Kidney tubule cell (primary cell): ENCODE data around the gene CCNL2.
"Not testable (repeated sequence)": the region's sequence is repeated elsewhere in the genome, so short reads cannot be mapped to it uniquely, and the experiment has no call there.

ENCODE experiments used
- DNase-seq: peaks from one replicate; pipeline ENCODE4 v3.0.0-alpha.2; 2018; ENCODE audit warnings: low spot score

Gene CCNL2

GRCh38 chr1:1399187-1399871 lies at the start of gene CCNL2:
TSS of gene CCNL2 (minus strand) at chr1:1399335. CDS start at chr1:1399306, 29 bp downstream.
- peak; percentile 99 for DNase-seq

DNA sequence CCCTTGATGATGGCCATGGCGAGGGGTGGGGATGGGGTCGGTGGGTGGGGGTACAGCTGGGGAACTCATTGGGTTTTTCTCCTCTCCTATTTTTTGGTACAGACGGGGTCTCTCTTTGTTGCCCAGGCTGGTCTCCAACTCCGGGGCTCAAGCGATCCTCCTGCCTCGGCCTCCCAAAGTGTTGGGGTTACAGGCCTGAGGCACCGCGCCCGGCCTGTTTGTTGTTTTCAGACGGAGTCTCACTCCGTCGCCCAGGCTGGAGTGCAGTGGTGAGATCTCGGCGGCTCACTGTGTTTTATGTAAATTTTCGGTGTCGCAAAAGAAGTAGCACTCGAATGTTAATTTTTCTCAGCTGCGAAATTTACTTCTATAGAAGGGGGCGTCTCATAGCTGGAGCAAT lies 47.5 kb upstream of the CCNL2 start:
- DNase-seq, result not testable (repeated sequence)

- DNase-seq, result no peak
Measured at GRCh38 chr1:1442069-1442770, 43.1 kb upstream of the CCNL2 start.

DNA sequence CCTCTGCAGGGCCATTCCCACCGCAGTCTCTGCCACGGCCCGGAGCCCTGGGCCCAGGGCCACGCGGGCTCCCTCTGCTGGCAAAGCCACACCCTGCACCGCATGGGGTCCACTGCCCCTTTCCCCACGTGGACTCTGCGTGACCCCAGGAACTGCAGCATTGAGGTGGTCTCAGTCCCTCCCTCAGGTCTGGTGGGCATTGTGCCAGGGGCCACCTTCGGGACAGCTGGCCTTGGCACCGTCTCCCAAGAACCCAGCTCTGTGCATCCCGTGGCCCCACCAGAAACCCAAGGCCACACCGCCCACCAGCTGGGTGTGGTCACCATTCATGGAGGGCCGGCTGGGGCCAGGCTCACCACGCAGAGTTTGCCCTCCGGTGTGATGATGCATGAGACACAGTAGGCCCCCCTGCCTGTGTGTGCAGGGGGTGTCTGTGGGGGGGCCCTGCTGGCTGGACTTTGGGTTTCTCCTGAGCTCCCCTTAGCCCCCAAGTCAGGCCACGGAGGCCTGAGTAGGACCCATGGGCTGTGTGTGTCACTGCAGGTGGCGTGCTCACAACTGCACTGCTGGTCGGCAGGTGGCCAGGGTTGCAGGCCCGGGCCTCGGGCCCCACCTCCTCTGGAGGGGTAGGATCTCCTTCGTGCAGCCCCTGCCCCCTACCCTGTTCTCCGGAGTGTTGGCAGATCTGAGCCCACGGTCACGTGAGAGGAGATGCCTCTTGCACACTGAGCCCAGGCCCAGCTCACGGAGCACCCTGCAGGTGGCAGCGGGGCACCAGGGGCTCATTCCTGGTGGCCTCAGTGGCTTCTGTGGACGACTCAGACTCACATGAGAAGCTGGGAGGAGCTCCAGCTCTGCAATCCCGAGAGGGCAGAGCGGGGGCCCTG lies 42.1 kb upstream of the CCNL2 start:
- peak; percentile 50 for DNase-seq

- DNase-seq, result no peak
Measured at GRCh38 chr1:1440262-1441001, 41.3 kb upstream of the CCNL2 start.

GRCh38 chr1:1439546-1440261 lies 40.6 kb upstream of the CCNL2 start:
- DNase-seq, result no peak

DNA sequence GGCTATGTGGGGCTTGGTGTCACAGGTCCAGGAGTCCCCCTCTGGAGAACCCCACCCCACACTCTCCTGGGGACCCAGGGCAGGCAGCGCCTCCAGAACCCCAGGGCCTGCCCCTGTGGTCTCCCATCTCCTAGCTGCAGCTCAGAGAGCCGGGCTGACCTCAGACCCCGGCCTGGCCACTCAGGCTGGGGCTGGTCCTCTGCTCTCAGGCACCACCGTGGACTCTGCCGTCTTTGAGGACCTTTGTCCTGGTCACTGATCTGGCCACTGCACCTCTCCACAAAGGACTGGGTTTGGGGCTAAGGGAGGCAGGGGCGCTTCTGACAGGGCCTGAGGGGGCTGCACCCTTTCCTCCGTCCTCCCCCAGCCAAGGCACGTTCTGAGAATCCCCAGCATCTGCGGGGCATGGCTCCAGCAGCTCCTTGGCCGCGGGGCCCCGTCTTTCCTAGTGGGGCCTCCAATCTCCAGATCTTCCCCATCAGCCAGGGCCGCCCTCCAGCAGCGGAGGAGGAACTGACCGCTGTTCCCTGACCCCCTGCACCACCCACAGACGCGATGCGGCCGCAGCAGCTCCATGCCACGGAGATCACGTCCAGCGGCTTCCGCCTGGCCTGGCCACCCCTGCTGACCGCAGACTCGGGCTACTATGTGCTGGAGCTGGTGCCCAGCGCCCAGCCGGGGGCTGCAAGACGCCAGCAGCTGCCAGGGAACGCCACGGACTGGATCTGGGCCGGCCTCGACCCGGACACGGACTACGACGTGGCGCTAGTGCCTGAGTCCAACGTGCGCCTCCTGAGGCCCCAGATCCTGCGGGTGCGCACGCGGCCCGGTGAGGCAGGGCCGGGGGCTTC lies 39.6 kb upstream of the CCNL2 start:
- no peak for DNase-seq

DNA sequence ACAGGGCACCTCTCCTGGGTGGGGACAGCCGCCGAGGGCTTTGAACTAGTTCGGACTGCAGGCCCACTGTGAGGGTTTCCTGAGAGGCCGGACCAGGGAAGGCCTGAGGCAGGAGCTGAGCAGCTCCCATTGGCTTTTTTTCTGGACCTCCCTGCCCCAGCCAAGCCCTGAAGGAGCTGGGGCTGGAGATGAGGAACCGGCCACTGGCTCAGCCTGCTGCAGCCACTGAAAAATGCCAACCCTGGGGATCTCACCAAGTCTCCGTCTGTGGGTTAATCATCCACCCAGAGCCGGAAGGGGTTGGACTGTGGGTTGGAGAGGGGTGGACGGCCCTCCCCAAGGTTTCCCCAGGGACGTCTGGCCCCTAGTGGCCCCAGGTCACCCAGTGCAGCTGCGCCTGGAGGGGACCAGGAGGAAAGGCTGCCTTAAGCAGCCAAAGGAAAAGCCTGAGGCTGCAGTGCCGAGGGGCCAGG lies 38.8 kb upstream of the CCNL2 start:
- peak; percentile 90 for DNase-seq

DNA sequence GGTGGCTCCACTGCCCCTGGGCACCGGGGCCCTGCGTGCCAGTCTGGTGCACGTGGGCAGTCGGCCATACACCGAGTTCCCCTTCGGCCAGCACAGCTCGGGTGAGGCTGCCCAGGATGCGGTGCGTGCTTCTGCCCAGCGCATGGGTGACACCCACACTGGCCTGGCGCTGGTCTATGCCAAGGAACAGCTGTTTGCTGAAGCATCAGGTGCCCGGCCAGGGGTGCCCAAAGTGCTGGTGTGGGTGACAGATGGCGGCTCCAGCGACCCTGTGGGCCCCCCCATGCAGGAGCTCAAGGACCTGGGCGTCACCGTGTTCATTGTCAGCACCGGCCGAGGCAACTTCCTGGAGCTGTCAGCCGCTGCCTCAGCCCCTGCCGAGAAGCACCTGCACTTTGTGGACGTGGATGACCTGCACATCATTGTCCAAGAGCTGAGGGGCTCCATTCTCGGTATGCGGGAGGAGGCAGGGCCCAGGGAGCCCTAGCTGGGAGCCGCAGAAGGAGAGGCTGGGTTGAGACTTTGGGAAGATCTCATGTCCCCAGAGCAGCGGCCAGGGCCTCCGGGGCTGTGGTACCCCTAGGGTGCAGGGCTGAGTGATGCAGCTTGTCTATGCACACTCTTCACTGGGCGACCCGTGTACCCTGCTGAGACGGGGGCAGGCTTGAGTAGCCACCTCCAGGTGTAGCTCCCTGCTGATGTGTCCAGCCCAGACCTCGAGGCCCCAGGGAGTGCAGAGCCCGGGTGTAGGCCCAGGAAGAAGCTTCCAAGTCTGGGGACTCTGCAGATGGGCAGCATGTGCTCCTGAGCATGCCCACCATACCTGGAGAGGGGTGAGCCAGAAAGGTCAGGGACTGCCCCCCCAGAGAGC lies 38.1 kb upstream of the CCNL2 start:
- DNase-seq, result no peak

GRCh38 chr1:1436630-1437032 lies 37.5 kb upstream of the CCNL2 start:
- DNase-seq, result no peak

DNA sequence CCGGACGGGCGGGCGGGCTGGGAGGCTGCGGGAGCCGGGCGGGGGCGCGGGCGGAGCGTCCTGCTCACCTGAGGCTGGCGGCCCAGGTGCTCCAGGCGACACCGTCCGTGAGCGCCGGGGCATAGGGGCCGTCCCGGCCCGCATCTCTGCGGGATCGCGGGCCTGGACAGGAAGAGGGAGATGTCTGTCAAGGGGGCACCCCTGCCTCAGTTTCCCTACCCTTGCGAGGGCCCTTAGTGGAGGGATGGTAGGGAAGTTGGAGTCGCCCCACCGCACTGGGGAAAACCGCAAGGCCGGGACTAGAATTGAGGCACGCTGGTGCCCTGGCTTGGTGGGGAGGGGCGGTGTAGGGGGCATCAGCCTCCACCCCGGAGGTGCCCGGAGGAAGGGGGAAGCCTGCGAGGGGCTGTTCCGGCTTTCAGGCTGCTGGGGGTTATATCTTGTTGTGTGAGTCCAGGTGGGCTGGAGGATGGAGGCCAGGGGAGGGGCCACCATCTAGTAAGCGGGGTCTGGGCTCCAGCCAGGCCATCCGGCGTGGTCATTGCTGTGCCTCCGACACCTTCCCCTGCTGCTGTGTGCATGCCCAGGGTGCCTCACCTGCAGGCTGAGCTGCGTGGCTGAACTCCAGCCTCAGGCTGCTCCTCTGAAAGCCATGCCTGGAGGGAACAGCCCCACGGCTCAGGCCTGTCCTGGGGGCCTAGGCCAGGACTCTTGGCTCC lies 36.9 kb upstream of the CCNL2 start:
- DNase-seq, result no peak

- DNase-seq, result peak; percentile 70
Measured at GRCh38 chr1:1435106-1435903, 36.2 kb upstream of the CCNL2 start, which contains the start of gene VWA1. TSS of gene VWA1 (plus strand) at chr1:1435690. CDS start at chr1:1435749, 59 bp downstream.

DNA sequence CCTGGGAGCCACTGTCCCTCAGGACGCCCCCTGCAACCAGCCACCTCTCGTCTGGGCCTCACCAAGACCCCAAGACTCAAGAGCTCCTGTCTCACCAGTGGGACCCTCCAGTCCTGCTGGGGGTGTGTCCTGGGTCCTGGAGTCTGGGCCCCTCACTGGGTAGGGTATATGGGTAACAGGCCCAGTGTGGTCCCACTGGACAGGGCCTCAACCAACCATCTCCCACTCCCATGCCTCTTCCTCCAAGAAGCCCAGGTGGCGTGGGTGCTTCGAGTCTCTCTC lies 35.6 kb upstream of the CCNL2 start:
- DNase-seq, result no peak

- DNase-seq, result no peak
Measured at GRCh38 chr1:1434131-1434823, 35.1 kb upstream of the CCNL2 start.

- peak; percentile 57 for DNase-seq
Measured at GRCh38 chr1:1433804-1434130, 34.6 kb upstream of the CCNL2 start.

- peak; percentile 74 for DNase-seq
Measured at GRCh38 chr1:1432951-1433803, 34.0 kb upstream of the CCNL2 start.
